GM12873 (cell line): Measurements from ENCODE around the gene ITGAE.
A peak's percentile ranks its signal among the peaks of the same experiment; 100 is the strongest.

Experiments
- TF ChIP-seq, protein P1 (sequence below): IDR thresholded peaks from 2 replicates; pipeline ENCODE4 v1.5.1; 2012; ENCODE audit warnings: low read depth, mild to moderate bottlenecking, moderate library complexity, low read length, control low read depth; ENCODE audit not compliant: insufficient read depth; ENCODE audit errors: missing control alignments

Gene ITGAE

DNA sequence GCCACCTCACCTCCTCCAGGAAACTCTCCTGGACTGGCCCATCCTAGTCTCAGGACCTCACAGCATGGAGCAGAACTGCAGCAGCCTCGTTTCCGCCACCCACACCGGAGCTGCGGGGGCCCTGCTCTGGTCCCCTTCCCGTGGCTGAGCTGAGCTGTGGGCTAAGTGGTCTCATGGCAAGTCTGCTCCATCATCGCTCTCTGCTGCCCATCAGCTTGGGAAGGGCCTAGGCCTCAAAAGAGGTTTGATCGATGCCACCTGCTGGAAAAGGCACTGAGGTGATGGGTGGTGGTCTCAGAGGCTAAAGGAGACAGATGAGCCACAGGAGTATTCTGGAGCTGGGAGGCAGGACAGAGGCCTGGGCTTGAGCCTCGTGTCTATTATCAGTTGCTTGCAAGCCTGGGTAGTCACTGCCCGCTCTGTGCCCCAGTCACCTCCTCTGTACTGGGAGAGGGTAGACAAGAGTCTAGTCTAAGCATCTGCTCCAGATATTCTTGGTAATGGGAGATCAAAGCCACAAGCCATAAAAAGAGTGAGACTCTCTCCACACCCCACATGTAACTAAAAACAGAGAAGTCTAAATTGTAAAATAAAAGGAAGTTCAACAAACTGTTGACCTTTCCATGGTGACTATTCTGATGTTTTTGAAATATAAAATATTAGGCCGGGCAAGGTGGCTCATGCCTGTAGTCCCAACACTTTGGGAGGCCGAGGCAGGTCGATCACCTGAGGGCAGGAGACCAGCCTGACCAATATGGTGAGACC, 1.6 kb downstream of the ITGAE start:
- TF ChIP-seq, protein P1, sequence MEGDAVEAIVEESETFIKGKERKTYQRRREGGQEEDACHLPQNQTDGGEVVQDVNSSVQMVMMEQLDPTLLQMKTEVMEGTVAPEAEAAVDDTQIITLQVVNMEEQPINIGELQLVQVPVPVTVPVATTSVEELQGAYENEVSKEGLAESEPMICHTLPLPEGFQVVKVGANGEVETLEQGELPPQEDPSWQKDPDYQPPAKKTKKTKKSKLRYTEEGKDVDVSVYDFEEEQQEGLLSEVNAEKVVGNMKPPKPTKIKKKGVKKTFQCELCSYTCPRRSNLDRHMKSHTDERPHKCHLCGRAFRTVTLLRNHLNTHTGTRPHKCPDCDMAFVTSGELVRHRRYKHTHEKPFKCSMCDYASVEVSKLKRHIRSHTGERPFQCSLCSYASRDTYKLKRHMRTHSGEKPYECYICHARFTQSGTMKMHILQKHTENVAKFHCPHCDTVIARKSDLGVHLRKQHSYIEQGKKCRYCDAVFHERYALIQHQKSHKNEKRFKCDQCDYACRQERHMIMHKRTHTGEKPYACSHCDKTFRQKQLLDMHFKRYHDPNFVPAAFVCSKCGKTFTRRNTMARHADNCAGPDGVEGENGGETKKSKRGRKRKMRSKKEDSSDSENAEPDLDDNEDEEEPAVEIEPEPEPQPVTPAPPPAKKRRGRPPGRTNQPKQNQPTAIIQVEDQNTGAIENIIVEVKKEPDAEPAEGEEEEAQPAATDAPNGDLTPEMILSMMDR = no peak

DNA sequence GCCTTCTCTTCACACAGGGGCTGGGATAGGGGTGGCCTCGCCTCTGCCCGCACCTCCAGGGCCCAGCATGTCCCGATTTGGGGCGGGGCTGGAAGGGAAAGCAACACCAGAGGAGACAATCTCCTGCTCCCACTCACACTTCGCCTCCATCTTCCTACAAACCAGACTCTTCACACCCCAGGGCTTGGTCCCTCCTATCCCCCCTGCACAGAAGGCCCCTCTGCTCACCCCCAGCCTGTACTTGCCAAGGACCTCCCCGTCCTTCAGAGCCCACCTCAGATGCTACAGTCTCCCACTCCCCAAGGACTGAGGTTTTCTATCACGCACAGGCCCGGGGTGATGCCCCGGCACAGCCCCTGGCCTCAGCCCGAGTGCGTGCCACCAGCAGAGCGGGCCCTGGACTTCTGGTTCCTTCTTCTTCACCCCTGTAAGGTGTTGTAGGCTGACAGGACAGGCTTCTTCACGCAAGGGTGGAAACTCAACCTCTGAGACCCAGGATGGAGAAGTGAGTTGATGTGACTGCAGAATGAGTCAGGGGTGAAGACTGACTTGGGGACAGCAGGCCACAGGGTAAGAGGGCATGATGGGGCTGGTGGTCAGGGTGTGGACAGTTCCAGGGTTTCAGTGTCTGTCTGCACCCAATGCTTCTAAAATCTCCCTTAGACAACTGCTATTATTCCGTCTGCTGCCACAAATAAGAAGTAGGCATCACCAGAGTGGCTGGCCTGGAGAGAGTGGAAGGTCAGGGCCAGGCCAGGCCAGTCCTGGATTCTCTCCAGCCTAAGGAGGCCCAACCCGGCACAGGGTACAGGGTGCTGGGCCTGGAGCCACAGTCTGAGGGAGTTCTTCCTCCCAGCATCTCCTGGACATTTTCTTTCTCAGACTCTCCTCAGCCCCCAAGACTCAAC, 2.5 kb downstream of the ITGAE start:
- TF ChIP-seq, protein P1 = no peak

DNA sequence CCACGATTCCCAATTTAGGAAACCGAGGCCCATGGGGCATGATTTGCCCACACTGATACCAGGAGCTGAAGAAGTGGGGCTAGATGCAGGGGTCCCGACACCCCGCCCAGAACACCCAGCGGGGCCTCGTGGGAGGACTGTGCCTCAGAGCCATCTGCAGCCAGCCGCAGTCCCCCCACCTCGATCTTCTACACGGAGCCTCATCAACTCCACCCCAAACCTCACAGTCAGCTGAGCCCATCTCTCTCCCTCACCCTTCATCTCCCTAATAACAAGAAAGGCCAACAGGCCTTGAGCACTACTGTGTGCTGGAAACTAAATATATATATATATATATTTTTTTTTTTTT, 4.2 kb downstream of the ITGAE start:
- TF ChIP-seq, protein P1 = no peak

DNA sequence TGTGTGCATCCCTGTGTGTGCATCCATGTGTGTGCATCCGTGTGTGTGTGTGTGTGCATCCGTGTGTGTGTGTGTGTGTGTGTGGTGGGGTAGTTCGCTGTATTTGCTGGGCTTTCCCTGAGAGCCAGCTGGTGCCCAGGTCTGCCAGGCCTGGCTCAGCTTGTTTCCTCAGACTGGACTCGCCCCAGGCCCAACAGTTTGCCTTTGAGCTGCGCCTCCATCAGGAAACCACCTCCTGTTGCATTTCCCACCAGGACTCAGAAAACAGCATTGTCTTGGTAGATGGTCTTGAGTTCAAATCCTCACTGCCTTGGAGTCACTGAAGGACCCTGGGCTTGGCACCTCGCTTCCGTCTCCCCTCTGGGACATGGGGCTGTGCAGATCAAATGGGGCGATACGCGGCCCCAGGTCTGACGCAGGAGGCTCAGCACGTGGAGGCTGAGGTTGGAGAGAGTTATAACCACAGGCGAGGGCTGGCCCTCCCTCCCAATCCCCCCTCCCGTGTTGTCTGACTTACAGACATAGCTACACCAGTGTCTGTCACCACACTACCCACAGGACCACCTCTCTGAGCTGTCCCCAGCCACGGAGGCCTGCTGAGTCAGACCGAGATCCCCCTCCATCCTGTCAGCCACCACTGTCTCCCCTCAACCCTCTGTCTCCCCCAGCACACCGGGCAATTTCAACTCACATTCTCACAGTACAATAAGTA, 4.7 kb downstream of the ITGAE start:
- TF ChIP-seq, protein P1 = peak; percentile 9

DNA sequence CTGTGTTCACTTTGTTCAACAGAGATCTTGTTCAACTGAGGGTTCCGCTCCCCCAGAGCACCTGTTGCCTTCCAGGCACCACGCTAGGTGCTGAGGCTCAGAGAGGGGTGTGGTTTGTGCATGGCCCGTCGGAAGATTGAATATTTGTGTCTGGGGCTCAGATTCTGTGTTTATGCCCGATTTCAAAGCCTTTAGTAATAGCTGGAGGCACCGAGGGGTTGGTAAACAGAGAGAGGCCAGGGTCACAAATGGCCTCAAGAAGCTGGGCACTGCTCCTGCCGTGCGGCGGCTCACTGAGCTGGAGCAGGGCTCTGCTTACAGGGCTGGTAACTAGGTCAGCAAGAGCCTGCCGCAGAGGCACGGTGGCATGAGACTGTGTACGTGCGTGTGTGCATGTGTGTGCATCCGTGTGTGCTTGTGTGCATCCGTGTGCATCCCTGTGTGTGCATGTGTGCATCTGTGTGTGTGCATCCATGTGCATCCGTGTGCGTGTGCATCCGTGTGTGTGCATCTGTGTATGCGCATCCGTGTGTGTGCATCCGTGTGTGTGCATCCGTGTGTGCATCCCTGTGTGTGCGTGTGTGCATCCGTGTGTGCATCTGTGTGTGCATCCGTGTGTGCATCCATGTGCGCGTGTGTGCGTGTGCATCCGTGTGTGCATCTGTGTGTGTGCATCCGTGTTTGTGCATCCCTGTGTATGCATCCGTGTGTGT, 5.4 kb downstream of the ITGAE start:
- TF ChIP-seq, protein P1 = no peak

DNA sequence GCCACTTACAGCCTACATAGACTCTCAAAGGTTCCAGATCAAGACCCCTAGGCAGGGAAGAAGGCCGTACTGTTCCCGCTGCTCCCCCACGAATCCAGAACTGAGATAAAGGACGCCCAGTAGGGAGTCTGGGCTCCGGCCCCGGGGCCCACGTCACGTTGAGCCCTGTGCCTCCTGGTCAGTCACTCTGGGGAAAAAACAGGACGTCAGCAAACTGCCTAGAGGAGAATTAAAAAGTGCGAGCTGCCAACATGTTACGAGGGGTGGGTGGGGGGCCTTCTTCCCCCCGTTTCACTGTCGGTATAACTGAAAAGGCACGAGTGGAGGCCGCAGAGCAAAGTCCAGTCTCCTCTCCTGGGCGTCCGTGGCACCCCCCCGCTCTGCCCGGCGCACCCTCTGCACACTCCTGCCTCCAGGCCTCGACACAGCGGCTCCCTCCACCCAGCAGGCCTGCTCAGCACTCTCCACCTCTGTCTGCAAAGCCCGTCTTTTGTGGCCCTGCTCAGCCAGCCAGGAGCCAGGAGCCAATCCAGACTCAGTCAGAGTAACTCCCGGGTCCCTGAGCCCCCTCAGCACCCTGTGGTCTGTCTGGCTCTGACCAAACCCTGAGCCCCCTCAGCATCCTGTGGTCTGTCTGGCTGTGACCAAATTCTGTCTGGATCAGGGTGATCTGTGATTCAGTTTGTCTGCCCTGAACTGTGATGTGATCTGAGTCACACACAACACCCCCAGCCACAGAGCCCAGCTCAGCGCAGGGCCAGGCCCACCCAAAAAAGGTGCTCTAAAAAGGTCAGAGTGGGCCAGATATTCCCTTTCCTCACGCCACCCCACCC, 6.2 kb downstream of the ITGAE start:
- TF ChIP-seq, protein P1 = no peak
